ENCODE measurements around the gene FRS3.

- TF ChIP-seq CTCF (conservative IDR thresholded peaks at IDR 0.05) (no peak), EZH2 (IDR thresholded peaks at IDR 0.05; ENCODE audit: low read depth) (no peak)
Measured at GRCh38 chr6:41824571-41825569, 45.2 kb upstream of the FRS3 start.

Measured in PC-9 (cell line).